ENCODE results near the gene CC2D2A. TPM values are rescaled to one million over a fixed set of nuclear protein-coding genes. Genes with fewer than 3 reads are reported as not detected.

Gene CC2D2A
- total RNA-seq, 2 experiments from 2014 or later: not detected

DNA sequence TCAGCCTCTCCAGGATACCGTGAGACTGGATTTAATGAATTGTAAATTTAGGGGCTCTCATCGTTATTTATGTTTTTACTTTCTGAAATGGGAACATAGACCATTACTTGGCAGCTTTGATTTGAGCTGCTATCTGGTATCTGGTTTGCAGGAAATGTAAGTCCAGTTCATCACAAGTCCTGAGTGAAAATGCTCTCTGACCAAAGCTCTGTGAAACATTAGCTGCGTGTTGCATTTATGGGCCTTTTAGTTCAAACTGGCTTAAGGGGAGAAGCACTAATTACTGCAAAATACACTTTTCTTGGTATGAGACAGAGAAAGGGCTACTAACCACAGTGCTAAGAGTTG, 420 bp downstream of the CC2D2A start:
- H3K4me1 ChIP-seq (ENCODE audit: insufficient read depth, low read length, poor library complexity, severe bottlenecking): no peaks in the 10 kb centered on the region
- H4K20me1 ChIP-seq (ENCODE audit: insufficient read depth, low read length): no peaks in the 10 kb centered on the region
- H3K79me2 ChIP-seq (ENCODE audit: insufficient read depth, low read depth, low read length): no peaks in the 10 kb centered on the region
- no peak overlapping the region for H3K4me3 ChIP-seq (ENCODE audit: low read depth, low read length, poor library complexity, severe bottlenecking)
- no peak for DNase-seq (ENCODE audit: low spot score)
- H2AFZ ChIP-seq (ENCODE audit: low read length): no peak overlapping the region
- no peaks in the 10 kb centered on the region for H3K36me3 ChIP-seq (ENCODE audit: insufficient read depth, low read length)
- ChIA-PET CTCF (ENCODE audit: unreplicated experiment) (interaction anchor here (1.1 kb wide), 1 partner anchor 184 kb away, joined by 5 read pairs; no protein-coding TSS in a partner anchor), POLR2A (interaction anchor here (0.6 to 1.2 kb wide), 8 partner anchors 27 to 1828 kb away, joined by 3 to 4 read pairs (median 3); no protein-coding TSS in a partner anchor)
- no peak overlapping the region for H3K27ac ChIP-seq (ENCODE audit: low read depth, low read length, poor library complexity, severe bottlenecking)
- no peak overlapping the region for H3K4me2 ChIP-seq (ENCODE audit: low read length)
- no TSS peak for BruUV-seq (replicated peaks)
- no peaks in the 10 kb centered on the region for H3K9me3 ChIP-seq (ENCODE audit: low read length)
- TF ChIP-seq CTCF (conservative IDR thresholded peaks at IDR 0.05; ENCODE audit: low read length): no peak
- no peak for TF ChIP-seq EZH2phosphoT487 (IDR thresholded peaks at IDR 0.05; ENCODE audit: borderline replicate concordance, low read depth, low read length)
- intact Hi-C loops (cut with micrococcal nuclease; ENCODE audit: unreplicated experiment): loop anchor here (10.0 kb wide), 1 partner anchor 335 kb away; no protein-coding TSS in a partner anchor
- H3K9me2 ChIP-seq (ENCODE audit: insufficient read depth, low read length): no peaks in the 10 kb centered on the region

- TF ChIP-seq CTCF (conservative IDR thresholded peaks at IDR 0.05; ENCODE audit: low read length): no peak
- TF ChIP-seq EZH2phosphoT487 (IDR thresholded peaks at IDR 0.05; ENCODE audit: borderline replicate concordance, low read depth, low read length): no peak
- Histone ChIP-seq H3K4me1 (ENCODE audit: insufficient read depth, low read length, poor library complexity, severe bottlenecking) (no peaks in the 10 kb centered on the region), H3K9me3 (ENCODE audit: low read length) (no peaks in the 10 kb centered on the region), H4K20me1 (ENCODE audit: insufficient read depth, low read length) (no peaks in the 10 kb centered on the region), H3K27ac (ENCODE audit: low read depth, low read length, poor library complexity, severe bottlenecking) (no peak overlapping the region), H2AFZ (ENCODE audit: low read length) (no peak overlapping the region), H3K4me3 (ENCODE audit: low read depth, low read length, poor library complexity, severe bottlenecking) (no peak overlapping the region), H3K9me2 (ENCODE audit: insufficient read depth, low read length) (no peaks in the 10 kb centered on the region), H3K79me2 (ENCODE audit: insufficient read depth, low read depth, low read length) (no peaks in the 10 kb centered on the region), H3K4me2 (ENCODE audit: low read length) (no peak overlapping the region), H3K36me3 (ENCODE audit: insufficient read depth, low read length) (no peaks in the 10 kb centered on the region)
- POLR2A ChIA-PET: no interaction called here
- CTCF ChIA-PET (ENCODE audit: unreplicated experiment): no interaction called here
- intact Hi-C loops (cut with micrococcal nuclease; ENCODE audit: unreplicated experiment): loop anchor here (5.0 to 10.0 kb wide), 3 partner anchors 251 to 786 kb away; no protein-coding TSS in a partner anchor
- no TSS peak for BruUV-seq (replicated peaks)
- DNase-seq (ENCODE audit: low spot score): no peak
Measured at GRCh38 chr4:15476396-15476795, 6.7 kb downstream of the CC2D2A start.

DNA sequence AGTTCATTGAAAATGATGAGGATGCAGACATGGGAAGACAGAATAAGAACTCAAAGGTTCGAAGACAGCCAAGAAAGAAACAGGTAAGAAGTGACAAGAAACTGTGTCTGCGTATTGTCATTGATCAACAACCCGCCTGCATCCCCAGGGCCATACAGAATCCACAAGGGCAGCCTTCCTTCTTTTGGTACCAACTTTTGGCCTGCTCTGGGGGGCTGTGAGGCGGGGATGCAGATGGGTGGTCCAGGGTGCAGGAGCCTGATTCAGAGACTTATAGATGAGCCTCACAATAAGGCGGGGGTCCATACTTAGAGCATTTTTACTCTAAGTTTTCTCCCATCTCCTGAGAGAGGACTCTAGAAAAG, 9.0 kb downstream of the CC2D2A start:
- CTCF ChIA-PET (ENCODE audit: unreplicated experiment): interaction anchor here (1.1 kb wide), 1 partner anchor 477 kb away, joined by 3 read pairs; no protein-coding TSS in a partner anchor
- Histone ChIP-seq H2AFZ (ENCODE audit: low read length) (peak overlapping the region; percentile 70; the same call in 1 of the 2 replicates), H3K36me3 (ENCODE audit: insufficient read depth, low read length) (no peaks in the 10 kb centered on the region), H3K79me2 (ENCODE audit: insufficient read depth, low read depth, low read length) (no peaks in the 10 kb centered on the region), H3K4me2 (ENCODE audit: low read length) (no peak overlapping the region), H3K4me3 (ENCODE audit: low read depth, low read length, poor library complexity, severe bottlenecking) (no peak overlapping the region), H3K9me3 (ENCODE audit: low read length) (no peaks in the 10 kb centered on the region), H3K27ac (ENCODE audit: low read depth, low read length, poor library complexity, severe bottlenecking) (no peak overlapping the region), H4K20me1 (ENCODE audit: insufficient read depth, low read length) (no peaks in the 10 kb centered on the region), H3K4me1 (ENCODE audit: insufficient read depth, low read length, poor library complexity, severe bottlenecking) (no peaks in the 10 kb centered on the region), H3K9me2 (ENCODE audit: insufficient read depth, low read length) (no peaks in the 10 kb centered on the region)
- intact Hi-C loops (cut with micrococcal nuclease; ENCODE audit: unreplicated experiment): loop anchor here (1.0 to 10.0 kb wide), 7 partner anchors 172 to 784 kb away; no protein-coding TSS in a partner anchor
- POLR2A ChIA-PET: no interaction called here
- DNase-seq (ENCODE audit: low spot score): no peak
- TF ChIP-seq CTCF (conservative IDR thresholded peaks at IDR 0.05; ENCODE audit: low read length): no peak
- TF ChIP-seq EZH2phosphoT487 (IDR thresholded peaks at IDR 0.05; ENCODE audit: borderline replicate concordance, low read depth, low read length): no peak
- no TSS peak for BruUV-seq (replicated peaks)
